Ascending aorta (tissue), 2 donors: ENCODE results near the gene EPDR1. TPM values are rescaled to one million over a fixed set of nuclear protein-coding genes. Genes with fewer than 3 reads are reported as not detected.

Source experiments
- DNase-seq, 2 donors: peaks; one replicate each; pipeline ENCODE4 v3.0.0-alpha.2; 2019; ENCODE audit warnings: low spot score in 2 of 2
- H3K27ac ChIP-seq, 2 donors: fragments of 200-600 bp; sonication (generic); one replicate each; pipeline ENCODE4 v1.5.1; 2016 to 2017; ENCODE audit warnings: mild to moderate bottlenecking in 1 of 2
- H3K27me3 ChIP-seq: fragments of 200-600 bp; sonication (generic); one replicate; pipeline ENCODE4 v1.5.1; 2017
- H3K36me3 ChIP-seq, 2 donors: fragments of 200-600 bp; sonication (generic); one replicate each; pipeline ENCODE4 v1.5.1; 2016
- H3K4me1 ChIP-seq, 2 donors: fragments of 200-600 bp; sonication (generic); one replicate each; pipeline ENCODE4 v1.5.1; 2016 to 2017; ENCODE audit warnings: mild to moderate bottlenecking in 1 of 2
- H3K4me3 ChIP-seq, 2 donors: fragments of 200-600 bp; sonication (generic); one replicate each; pipeline ENCODE4 v1.5.1; 2016 to 2017; ENCODE audit warnings: mild to moderate bottlenecking in 1 of 2
- H3K9me3 ChIP-seq, 2 donors: fragments of 200-600 bp; sonication (generic); one replicate each; pipeline ENCODE4 v1.5.1; 2016
- intact Hi-C: fragments of 100-400 bp; cut with DNase I; formaldehyde crosslinking; loops from one replicate; pipeline ENCODE4 v1.15.1; 2023
- total RNA-seq: library from RNA; depleted of rRNA; stranded (reverse); fragments of >200 nt; gene quantifications from one replicate; pipeline ENCODE4 v1.1.0, GENCODE V29; 2016
- TF ChIP-seq, protein P1 (sequence below), 3 experiments: fragments of 200-600 bp in 2 of 3; fragments of 450-650 bp in 1 of 3; sonication (generic) in 2 of 3; IDR thresholded peaks; one replicate each; pipeline ENCODE4 v1.5.1; 2016 to 2019; ENCODE audit warnings: antibody characterized with exemption in 3 of 3, mild to moderate bottlenecking in 1 of 3, moderate library complexity in 1 of 3

EPDR1 gene
- total RNA-seq, 1 donor from 2014 or later: 144 TPM

DNA sequence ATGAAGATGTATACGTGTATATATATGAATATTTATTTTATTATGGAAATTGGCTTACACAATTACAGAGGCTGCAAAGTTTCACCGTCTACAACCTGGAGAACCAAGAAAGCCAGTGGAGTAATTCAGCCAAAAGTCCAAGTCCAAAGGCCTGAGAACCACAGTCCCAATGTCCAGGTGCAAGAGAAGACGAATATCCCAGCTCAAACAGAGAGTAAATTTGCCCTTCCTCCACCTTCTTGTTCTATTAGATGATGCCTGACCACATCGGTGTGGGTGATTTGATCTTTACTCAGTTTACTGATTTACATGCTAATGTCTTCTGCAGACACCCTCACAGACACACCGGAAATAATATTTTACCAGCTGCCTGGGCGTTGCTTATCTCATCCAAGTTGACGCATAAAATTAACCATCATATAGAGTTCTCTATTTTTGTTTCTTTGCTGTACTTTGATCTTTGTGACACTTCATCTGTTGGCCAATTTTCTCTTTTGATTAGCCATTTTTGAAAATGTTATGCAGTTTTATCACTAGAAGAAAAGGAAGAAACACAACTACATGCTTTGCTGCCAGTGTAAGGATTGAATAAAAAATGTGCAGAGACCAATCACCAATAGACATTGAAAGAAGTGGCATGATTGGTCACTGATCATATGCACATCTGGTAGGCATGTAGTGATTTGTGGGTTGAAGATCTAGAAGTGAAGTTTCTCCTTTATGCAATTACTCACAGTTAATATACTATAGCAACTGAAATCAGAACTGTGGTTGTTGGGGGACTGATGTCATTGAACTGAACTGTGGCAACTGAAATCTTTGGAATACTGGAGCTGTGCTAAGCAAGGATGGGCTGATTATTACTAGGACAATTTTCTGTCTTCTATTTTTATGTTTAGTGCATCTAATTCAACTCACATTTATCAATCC, 68.5 kb downstream of the EPDR1 start:
- no peak for DNase-seq
- no peaks in the 10 kb centered on the region for H3K27me3 ChIP-seq
- H3K36me3 ChIP-seq: no peaks in the 10 kb centered on the region
- intact Hi-C loops: no loop called here
- H3K27ac ChIP-seq: no peak overlapping the region
- H3K4me1 ChIP-seq: no peaks in the 10 kb centered on the region
- H3K9me3 ChIP-seq: no peaks in the 10 kb centered on the region
- TF ChIP-seq, protein P1, sequence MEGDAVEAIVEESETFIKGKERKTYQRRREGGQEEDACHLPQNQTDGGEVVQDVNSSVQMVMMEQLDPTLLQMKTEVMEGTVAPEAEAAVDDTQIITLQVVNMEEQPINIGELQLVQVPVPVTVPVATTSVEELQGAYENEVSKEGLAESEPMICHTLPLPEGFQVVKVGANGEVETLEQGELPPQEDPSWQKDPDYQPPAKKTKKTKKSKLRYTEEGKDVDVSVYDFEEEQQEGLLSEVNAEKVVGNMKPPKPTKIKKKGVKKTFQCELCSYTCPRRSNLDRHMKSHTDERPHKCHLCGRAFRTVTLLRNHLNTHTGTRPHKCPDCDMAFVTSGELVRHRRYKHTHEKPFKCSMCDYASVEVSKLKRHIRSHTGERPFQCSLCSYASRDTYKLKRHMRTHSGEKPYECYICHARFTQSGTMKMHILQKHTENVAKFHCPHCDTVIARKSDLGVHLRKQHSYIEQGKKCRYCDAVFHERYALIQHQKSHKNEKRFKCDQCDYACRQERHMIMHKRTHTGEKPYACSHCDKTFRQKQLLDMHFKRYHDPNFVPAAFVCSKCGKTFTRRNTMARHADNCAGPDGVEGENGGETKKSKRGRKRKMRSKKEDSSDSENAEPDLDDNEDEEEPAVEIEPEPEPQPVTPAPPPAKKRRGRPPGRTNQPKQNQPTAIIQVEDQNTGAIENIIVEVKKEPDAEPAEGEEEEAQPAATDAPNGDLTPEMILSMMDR (IDR thresholded peaks at IDR 0.05): no peak
- no peak overlapping the region for H3K4me3 ChIP-seq

DNA sequence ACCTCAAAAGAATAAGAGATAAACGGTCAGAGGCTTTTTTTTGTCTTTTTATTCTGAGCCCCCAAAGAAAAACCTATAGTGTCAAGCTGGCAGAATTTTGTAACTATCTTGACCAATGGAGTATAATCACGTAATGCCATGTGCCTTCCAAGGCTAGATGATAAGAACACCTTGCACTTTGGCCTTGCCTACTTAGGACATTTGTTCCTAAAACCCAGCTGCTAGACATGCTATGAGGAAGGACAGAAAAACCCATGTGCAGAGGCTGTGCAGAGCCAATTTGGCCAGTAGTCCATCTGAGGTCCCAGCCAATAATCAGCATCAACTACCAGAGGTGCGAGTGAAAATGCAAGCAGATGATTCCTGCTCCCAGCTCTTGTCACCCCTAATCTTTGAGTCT, 69.9 kb downstream of the EPDR1 start:
- intact Hi-C loops: no loop called here
- DNase-seq: no peak
- TF ChIP-seq, protein P1 (IDR thresholded peaks at IDR 0.05): no peak
- H3K27me3 ChIP-seq: no peaks in the 10 kb centered on the region
- no peak overlapping the region for H3K27ac ChIP-seq
- H3K4me1 ChIP-seq: no peaks in the 10 kb centered on the region
- no peak overlapping the region for H3K4me3 ChIP-seq
- H3K36me3 ChIP-seq: no peaks in the 10 kb centered on the region
- no peaks in the 10 kb centered on the region for H3K9me3 ChIP-seq

DNA sequence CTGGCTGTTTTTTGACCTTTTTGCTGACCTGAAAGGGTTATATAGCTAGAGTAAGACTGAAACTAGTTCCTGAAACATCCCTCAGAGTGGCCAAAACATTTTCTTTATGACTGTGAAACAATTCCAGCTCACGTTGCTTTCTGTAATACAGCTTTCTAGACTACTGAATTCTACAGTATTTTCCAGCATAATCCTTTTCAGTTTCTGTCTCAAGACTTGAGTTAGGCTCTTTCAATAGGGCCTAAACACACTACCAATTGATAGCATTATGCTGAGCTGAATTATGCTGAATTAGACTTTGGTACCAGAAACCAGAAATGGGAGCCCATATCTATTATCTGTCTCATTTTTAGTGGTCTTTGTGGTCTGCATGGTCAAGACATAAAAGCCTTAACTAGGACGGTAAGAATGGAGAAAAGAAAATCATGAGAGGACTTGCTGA, 72.6 kb downstream of the EPDR1 start:
- DNase-seq: no peak
- H3K4me1 ChIP-seq: no peaks in the 10 kb centered on the region
- H3K9me3 ChIP-seq: no peaks in the 10 kb centered on the region
- TF ChIP-seq, protein P1 (IDR thresholded peaks at IDR 0.05): no peak
- H3K27me3 ChIP-seq: no peaks in the 10 kb centered on the region
- H3K4me3 ChIP-seq: no peak overlapping the region
- H3K36me3 ChIP-seq: no peaks in the 10 kb centered on the region
- H3K27ac ChIP-seq: no peak overlapping the region
- intact Hi-C loops: no loop called here

DNA sequence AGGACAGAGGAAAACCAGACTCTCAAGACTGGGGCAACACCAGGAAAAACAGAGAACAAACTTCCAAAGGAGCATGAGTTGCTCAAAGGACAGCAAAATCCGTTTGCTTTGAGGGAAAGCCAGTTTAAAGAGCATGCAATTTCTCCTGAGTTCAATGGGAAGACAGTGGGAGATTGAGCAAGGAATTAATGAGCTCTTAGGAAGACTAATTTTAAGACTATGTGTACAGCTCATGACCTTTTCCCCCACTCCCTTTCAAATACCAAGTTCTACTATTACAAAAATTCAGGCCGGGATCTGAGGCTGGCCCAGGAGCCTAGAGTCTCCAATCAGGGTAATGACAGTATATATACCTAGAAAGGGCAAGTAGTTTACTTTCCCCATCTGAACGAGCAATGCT, 79.2 kb downstream of the EPDR1 start:
- TF ChIP-seq, protein P1 (IDR thresholded peaks at IDR 0.05): no peak
- peaks cover 0 to 6% of the 10 kb centered on the region in 2 donors for H3K4me1 ChIP-seq
- no peaks in the 10 kb centered on the region for H3K27me3 ChIP-seq
- H3K4me3 ChIP-seq: no peak overlapping the region
- DNase-seq: no peak
- no peaks in the 10 kb centered on the region for H3K36me3 ChIP-seq
- H3K9me3 ChIP-seq: no peaks in the 10 kb centered on the region
- intact Hi-C loops: no loop called here
- H3K27ac ChIP-seq: no peak overlapping the region

DNA sequence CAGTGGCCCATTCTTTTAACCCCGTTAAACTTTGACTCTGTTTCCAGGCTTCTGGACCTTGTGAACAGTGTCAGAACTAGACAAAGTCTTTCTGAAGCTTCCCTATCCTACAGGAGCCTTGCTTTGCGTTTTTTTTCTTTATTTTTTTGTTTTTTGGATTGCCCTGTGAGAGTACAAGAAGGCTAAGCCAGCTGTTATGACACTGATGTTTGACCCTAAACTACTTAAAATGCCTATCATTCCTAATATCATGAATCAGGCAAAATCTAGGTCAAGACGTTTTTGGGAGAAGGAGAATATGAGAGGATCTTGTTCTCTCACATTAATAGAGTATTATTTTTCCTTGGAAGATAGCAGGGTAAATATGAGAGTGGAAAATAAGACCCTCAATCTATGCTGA, 79.8 kb downstream of the EPDR1 start:
- H3K4me1 ChIP-seq: peaks cover 0 to 6% of the 10 kb centered on the region in 2 donors
- no peak for DNase-seq
- intact Hi-C loops: no loop called here
- H3K36me3 ChIP-seq: no peaks in the 10 kb centered on the region
- H3K27me3 ChIP-seq: no peaks in the 10 kb centered on the region
- TF ChIP-seq, protein P1 (IDR thresholded peaks at IDR 0.05): no peak
- H3K9me3 ChIP-seq: no peaks in the 10 kb centered on the region
- no peak overlapping the region for H3K4me3 ChIP-seq
- no peak overlapping the region for H3K27ac ChIP-seq

Other genes with a start within 250 kb of the EPDR1 start
- gene GPR141, start 236.9 kb upstream of the EPDR1 start, total RNA-seq: not detected
- 0.96 TPM for gene NME8, start 72.0 kb upstream of the EPDR1 start, total RNA-seq
- 25.7 TPM for gene SFRP4, start 3.8 kb upstream of the EPDR1 start, total RNA-seq